ENCODE measurements around the gene LRP1-AS.

Gene LRP1-AS

DNA sequence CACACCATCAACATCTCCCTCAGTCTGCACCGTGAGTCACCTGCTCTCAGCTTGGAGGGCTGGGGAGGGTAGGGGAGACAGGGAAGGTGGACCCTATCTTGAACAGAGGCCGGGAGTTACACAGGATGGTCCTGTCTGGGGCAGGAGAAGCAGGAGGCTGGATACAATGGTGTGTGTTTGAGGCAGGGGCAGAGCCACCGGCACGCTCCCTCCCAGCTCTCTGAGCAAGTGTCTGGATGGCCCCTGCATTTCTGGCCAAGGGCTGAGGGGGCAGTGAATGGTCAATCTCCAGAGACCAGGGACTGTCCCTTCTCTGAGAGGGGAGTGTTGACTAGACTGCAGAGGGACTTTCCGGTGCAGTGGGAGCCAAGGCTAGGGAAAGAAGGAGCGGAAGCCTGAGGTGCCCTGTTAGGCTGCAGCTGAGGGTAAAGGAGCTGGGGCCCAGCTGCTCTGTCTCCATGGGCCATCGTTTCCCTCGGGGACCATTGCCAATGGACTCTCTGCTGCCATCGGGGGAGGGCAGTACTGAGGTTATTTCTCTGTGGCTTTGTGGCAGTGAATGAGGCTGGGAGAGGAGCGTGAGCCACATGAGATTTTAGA lies 1.9 kb downstream of the LRP1-AS start:
- Mint-ChIP-seq H3K9me3 (no peaks in the 10 kb centered on the region), H3K27me3 (ENCODE audit: low read depth) (peaks cover 4% of the 10 kb centered on the region), H3K36me3 (ENCODE audit: low read depth) (no peaks in the 10 kb centered on the region), H3K4me1 (ENCODE audit: low read depth) (no peaks in the 10 kb centered on the region), H3K4me3 (no peak overlapping the region), H3K27ac (no peak overlapping the region)

DNA sequence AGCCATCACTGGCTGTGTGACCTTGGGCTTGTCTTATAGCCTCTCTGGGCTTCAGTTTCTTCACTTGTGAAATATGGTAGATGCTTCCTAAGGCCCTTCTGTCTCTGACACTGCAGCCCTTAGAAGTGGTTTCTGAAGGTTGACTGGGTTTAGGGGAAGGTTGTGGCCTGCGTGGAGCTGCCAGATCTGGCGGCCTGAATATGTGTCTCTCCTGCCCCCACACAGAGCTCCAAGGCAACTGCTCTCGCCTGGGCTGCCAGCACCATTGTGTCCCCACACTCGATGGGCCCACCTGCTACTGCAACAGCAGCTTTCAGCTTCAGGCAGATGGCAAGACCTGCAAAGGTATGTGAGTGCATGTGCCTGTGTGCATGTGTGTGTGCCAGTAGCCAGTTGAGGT lies 4.0 kb downstream of the LRP1-AS start:
- Mint-ChIP-seq H3K4me3 (no peak overlapping the region), H3K27ac (no peak overlapping the region), H3K4me1 (ENCODE audit: low read depth) (no peaks in the 10 kb centered on the region), H3K36me3 (ENCODE audit: low read depth) (no peaks in the 10 kb centered on the region), H3K27me3 (ENCODE audit: low read depth) (peaks cover 4% of the 10 kb centered on the region), H3K9me3 (no peaks in the 10 kb centered on the region)

DNA sequence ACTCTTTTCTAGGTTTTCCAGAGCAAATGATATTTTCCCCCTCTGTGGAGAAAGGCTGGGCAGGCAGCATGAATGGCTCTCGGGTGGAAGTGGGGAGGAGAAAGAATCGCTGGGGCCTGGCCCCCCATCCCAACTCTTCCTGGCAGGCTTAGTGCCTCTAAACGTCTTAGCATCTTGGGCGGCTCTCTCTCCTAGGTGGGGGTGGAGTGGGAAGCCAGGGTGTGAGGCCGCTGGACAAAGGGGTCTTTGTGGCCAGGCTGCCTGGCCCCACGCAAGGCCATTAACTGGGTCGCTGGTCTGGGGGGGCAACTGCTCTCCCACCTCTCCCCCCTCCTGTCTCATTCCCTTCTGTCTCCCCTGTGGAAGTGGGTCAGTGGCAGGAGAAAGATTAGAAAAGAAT lies 4.7 kb downstream of the LRP1-AS start:
- H3K36me3 Mint-ChIP-seq (ENCODE audit: low read depth), result no peaks in the 10 kb centered on the region
- no peaks in the 10 kb centered on the region for H3K9me3 Mint-ChIP-seq
- peaks cover 4% of the 10 kb centered on the region for H3K27me3 Mint-ChIP-seq (ENCODE audit: low read depth)
- H3K27ac Mint-ChIP-seq, result no peak overlapping the region
- H3K4me3 Mint-ChIP-seq, result no peak overlapping the region
- no peaks in the 10 kb centered on the region for H3K4me1 Mint-ChIP-seq (ENCODE audit: low read depth)

GRCh38 chr12:57142121-57142520 lies 5.3 kb downstream of the LRP1-AS start:
- H3K9me3 Mint-ChIP-seq, result no peaks in the 10 kb centered on the region

DNA sequence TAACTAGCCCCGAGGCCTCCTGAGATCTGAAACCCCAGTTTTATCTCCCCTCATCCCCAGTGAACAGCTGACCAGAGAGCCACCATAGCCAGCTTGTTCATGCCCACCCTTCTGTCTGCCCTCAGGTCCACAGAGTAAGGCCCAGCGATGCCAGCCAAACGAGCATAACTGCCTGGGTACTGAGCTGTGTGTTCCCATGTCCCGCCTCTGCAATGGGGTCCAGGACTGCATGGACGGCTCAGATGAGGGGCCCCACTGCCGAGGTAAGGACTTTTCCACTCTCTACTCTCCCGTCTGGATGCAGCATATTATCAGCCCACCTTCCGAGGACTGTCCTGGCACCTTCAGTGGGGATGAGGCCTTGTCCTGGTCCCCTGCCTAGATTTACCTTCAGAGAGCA lies 6.2 kb downstream of the LRP1-AS start:
- no peaks in the 10 kb centered on the region for H3K9me3 Mint-ChIP-seq
- no peaks in the 10 kb centered on the region for H3K4me1 Mint-ChIP-seq (ENCODE audit: low read depth)
- no peaks in the 10 kb centered on the region for H3K36me3 Mint-ChIP-seq (ENCODE audit: low read depth)
- H3K27me3 Mint-ChIP-seq (ENCODE audit: low read depth), result peaks cover 4% of the 10 kb centered on the region
- H3K4me3 Mint-ChIP-seq, result no peak overlapping the region
- no peak overlapping the region for H3K27ac Mint-ChIP-seq

More at GRCh38 chr12:57142121-57142520, 5.3 kb downstream of the LRP1-AS start:
- H3K27ac Mint-ChIP-seq, result no peak overlapping the region
- H3K4me3 Mint-ChIP-seq, result no peak overlapping the region
- no peaks in the 10 kb centered on the region for H3K36me3 Mint-ChIP-seq (ENCODE audit: low read depth)
- H3K4me1 Mint-ChIP-seq (ENCODE audit: low read depth), result no peaks in the 10 kb centered on the region
- H3K27me3 Mint-ChIP-seq (ENCODE audit: low read depth), result peaks cover 4% of the 10 kb centered on the region

DNA sequence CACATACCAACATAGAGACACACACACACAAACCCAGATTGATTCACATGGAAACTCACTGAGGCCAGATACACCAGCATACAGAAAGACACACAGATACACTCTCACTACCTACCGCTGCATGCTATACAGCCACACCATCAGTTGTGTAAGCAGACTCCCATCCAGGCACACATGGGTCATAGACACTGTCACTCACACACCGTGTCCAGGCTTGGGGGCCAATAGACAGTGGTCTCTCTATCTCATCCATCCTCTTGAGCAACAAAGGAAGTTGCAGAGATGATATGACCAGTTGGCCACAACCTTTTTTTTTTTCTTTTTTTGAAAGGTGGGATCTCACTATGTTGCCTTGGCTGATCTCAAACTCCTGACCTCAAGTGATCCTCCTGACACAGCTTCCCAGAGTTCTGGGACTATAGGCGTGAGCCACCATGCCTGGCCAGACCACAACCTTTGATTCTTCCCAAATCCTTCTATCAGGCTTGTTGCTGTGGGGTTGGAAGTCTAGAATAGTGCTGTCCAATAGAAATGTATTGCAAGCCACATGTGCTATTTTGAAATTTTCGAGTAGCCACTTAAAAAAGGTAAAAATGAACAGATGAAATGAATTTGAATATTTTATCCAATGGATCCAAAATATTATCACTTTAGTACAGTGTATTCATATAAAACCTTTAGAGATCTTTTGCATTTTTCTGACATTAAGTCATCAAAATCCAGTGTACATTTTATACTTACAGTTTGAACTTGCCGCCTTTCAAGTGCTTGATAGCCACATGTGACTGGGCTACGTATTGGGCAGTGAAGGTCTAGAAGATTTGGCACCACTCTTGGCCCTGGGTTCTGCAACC lies 7.4 kb downstream of the LRP1-AS start:
- H3K4me1 Mint-ChIP-seq (ENCODE audit: low read depth), result no peaks in the 10 kb centered on the region
- no peaks in the 10 kb centered on the region for H3K36me3 Mint-ChIP-seq (ENCODE audit: low read depth)
- no peak overlapping the region for H3K4me3 Mint-ChIP-seq
- H3K27ac Mint-ChIP-seq, result no peak overlapping the region
- no peaks in the 10 kb centered on the region for H3K9me3 Mint-ChIP-seq
- peaks cover 4% of the 10 kb centered on the region for H3K27me3 Mint-ChIP-seq (ENCODE audit: low read depth)

- no peaks in the 10 kb centered on the region for H3K9me3 Mint-ChIP-seq
- H3K4me3 Mint-ChIP-seq, result no peak overlapping the region
- H3K27me3 Mint-ChIP-seq (ENCODE audit: low read depth), result no peaks in the 10 kb centered on the region
- no peaks in the 10 kb centered on the region for H3K36me3 Mint-ChIP-seq (ENCODE audit: low read depth)
- H3K27ac Mint-ChIP-seq, result no peak overlapping the region
- H3K4me1 Mint-ChIP-seq (ENCODE audit: low read depth), result no peaks in the 10 kb centered on the region
Observed at GRCh38 chr12:57138526-57139272, 8.7 kb downstream of the LRP1-AS start.

GRCh38 chr12:57135527-57136326 lies 11.7 kb downstream of the LRP1-AS start:
- H3K27ac Mint-ChIP-seq, result no peak overlapping the region

GRCh38 chr12:57134949-57135348 lies 12.5 kb downstream of the LRP1-AS start:
- peaks cover 24% of the 10 kb centered on the region for H3K27me3 Mint-ChIP-seq (ENCODE audit: low read depth)
- no peaks in the 10 kb centered on the region for H3K9me3 Mint-ChIP-seq
- no peaks in the 10 kb centered on the region for H3K36me3 Mint-ChIP-seq (ENCODE audit: low read depth)
- no peak overlapping the region for H3K4me3 Mint-ChIP-seq
- H3K27ac Mint-ChIP-seq, result no peak overlapping the region
- no peaks in the 10 kb centered on the region for H3K4me1 Mint-ChIP-seq (ENCODE audit: low read depth)

More at GRCh38 chr12:57135527-57136326, 11.7 kb downstream of the LRP1-AS start:
- Mint-ChIP-seq H3K36me3 (ENCODE audit: low read depth) (no peaks in the 10 kb centered on the region), H3K4me1 (ENCODE audit: low read depth) (no peaks in the 10 kb centered on the region), H3K4me3 (no peak overlapping the region), H3K9me3 (no peaks in the 10 kb centered on the region), H3K27me3 (ENCODE audit: low read depth) (peaks cover 16% of the 10 kb centered on the region)

GRCh38 chr12:57133916-57134315 lies 13.5 kb downstream of the LRP1-AS start:
- Mint-ChIP-seq H3K4me3 (no peak overlapping the region), H3K9me3 (no peaks in the 10 kb centered on the region), H3K4me1 (ENCODE audit: low read depth) (no peaks in the 10 kb centered on the region), H3K27ac (no peak overlapping the region), H3K36me3 (ENCODE audit: low read depth) (no peaks in the 10 kb centered on the region), H3K27me3 (ENCODE audit: low read depth) (peaks cover 29% of the 10 kb centered on the region)

DNA sequence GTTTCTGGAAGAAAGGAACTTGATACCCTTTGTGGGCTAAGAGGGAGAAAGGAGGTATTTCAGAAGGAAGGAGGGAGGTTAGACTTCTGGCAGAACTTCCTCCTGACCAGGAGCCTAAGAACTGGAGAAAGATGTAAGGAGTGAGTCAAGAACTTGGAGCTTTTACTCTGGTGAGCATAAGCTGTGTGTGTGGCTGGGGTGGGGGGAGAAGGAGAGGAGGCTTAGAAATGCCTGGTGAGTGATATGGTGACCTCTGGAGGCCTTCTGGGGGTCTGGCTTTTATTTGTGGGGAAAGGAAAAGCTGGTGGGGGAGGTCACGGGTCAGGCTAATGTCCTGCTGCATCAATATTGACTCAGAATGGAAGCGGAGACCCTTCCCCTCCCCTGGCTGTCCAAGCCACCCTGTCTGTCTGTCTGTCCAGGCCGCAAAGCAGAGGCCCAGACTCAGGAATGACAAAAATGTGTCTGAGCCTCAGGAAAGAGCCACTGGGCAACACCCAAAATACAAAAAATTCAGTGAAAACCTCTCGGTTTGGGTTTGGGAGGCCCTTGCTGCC lies 14.3 kb downstream of the LRP1-AS start:
- Mint-ChIP-seq H3K27ac (no peak overlapping the region), H3K4me1 (ENCODE audit: low read depth) (no peaks in the 10 kb centered on the region), H3K36me3 (ENCODE audit: low read depth) (no peaks in the 10 kb centered on the region), H3K4me3 (no peak overlapping the region), H3K9me3 (no peaks in the 10 kb centered on the region), H3K27me3 (ENCODE audit: low read depth) (peaks cover 29% of the 10 kb centered on the region)

DNA sequence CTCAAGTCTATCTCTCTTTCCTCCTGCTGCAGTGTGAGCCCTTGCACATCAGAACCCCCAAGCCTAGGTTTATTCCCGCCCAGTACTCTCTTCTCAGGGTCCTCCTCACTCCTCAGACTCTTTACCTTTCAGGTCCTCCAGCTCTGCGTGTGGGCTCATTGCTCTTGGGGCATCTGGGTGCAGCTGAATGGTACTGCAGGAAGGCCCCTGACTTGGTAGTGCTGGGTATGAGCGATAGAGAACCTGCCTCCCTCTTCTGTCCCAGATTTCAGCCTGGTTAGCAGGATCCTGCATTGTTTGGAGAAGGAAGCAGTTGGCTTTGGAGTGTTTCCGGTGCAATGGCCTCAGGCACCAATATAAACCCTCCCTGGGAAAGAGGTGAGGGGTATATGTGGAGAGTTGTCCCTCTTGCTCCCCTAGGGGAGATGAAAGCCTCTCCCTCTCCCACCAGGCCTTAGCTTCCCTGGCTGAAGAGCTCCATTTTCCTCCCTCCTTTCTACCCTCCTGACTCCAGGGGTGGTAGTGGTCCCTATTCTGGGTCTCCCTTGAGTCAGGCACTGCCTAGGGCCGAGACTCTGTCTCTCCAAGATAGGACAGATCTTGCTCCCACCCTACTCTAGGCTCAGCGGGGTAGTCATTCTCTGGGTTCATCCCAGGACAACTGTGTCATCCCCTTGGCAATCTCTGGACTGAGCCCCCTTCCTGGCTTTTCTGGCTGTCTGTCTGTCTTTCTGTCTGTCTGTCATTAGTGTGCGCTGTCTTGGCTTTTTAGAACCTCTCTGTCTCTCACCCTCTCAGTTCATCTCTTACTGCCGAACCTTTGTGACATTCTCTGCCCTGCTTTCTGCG lies 15.3 kb downstream of the LRP1-AS start:
- Mint-ChIP-seq H3K9me3 (no peaks in the 10 kb centered on the region), H3K27me3 (ENCODE audit: low read depth) (peaks cover 31% of the 10 kb centered on the region), H3K4me1 (ENCODE audit: low read depth) (peaks cover 3% of the 10 kb centered on the region), H3K27ac (no peak overlapping the region), H3K4me3 (no peak overlapping the region), H3K36me3 (ENCODE audit: low read depth) (no peaks in the 10 kb centered on the region)

- no peak overlapping the region for H3K4me3 Mint-ChIP-seq
- H3K27me3 Mint-ChIP-seq (ENCODE audit: low read depth), result peaks cover 43% of the 10 kb centered on the region
- no peaks in the 10 kb centered on the region for H3K9me3 Mint-ChIP-seq
- H3K4me1 Mint-ChIP-seq (ENCODE audit: low read depth), result peaks cover 4% of the 10 kb centered on the region
- H3K36me3 Mint-ChIP-seq (ENCODE audit: low read depth), result no peaks in the 10 kb centered on the region
- no peak overlapping the region for H3K27ac Mint-ChIP-seq
Observed at GRCh38 chr12:57130941-57131340, 16.5 kb downstream of the LRP1-AS start.
